ENCODE measurements around the gene ZNF219. TPM values are rescaled to one million over a fixed set of nuclear protein-coding genes. Genes with fewer than 3 reads are reported as not detected.

The ZNF219 gene
- total and polyA plus RNA-seq, 10 of the 15 experiments (the other 5 are each of a cell fraction or from before 2014, with no cell fraction given): 0.16 to 6.4 (median 1.9) TPM

GRCh38 chr14:21103710-21104447 lies 5.4 kb upstream of the ZNF219 start (continued):
- TF ChIP-seq, protein P1, sequence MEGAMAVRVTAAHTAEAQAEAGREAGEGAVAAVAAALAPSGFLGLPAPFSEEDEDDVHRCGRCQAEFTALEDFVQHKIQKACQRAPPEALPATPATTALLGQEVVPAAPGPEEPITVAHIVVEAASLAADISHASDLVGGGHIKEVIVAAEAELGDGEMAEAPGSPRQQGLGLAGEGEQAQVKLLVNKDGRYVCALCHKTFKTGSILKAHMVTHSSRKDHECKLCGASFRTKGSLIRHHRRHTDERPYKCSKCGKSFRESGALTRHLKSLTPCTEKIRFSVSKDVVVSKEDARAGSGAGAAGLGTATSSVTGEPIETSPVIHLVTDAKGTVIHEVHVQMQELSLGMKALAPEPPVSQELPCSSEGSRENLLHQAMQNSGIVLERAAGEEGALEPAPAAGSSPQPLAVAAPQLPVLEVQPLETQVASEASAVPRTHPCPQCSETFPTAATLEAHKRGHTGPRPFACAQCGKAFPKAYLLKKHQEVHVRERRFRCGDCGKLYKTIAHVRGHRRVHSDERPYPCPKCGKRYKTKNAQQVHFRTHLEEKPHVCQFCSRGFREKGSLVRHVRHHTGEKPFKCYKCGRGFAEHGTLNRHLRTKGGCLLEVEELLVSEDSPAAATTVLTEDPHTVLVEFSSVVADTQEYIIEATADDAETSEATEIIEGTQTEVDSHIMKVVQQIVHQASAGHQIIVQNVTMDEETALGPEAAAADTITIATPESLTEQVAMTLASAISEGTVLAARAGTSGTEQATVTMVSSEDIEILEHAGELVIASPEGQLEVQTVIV (IDR thresholded peaks at IDR 0.05; ENCODE audit: borderline replicate concordance, partially characterized antibody): peak; percentile 96
- TF ChIP-seq, protein P2, sequence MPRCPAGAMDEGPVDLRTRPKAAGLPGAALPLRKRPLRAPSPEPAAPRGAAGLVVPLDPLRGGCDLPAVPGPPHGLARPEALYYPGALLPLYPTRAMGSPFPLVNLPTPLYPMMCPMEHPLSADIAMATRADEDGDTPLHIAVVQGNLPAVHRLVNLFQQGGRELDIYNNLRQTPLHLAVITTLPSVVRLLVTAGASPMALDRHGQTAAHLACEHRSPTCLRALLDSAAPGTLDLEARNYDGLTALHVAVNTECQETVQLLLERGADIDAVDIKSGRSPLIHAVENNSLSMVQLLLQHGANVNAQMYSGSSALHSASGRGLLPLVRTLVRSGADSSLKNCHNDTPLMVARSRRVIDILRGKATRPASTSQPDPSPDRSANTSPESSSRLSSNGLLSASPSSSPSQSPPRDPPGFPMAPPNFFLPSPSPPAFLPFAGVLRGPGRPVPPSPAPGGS (IDR thresholded peaks at IDR 0.05; ENCODE audit: borderline replicate concordance, insufficient read depth, low read depth, low read length, poor library complexity, severe bottlenecking): no peak
- TF ChIP-seq SP1 (IDR thresholded peaks at IDR 0.05; ENCODE audit: low read depth, low read length): peak; percentile 45
- peak; percentile 100 for TF ChIP-seq KLF5 (IDR thresholded peaks at IDR 0.05; ENCODE audit: partially characterized antibody)
- no peak for TF ChIP-seq FOXM1 (IDR thresholded peaks at IDR 0.05; ENCODE audit: low read depth, low read length)
- peak; percentile 99 for TF ChIP-seq STAT1 (conservative IDR thresholded peaks at IDR 0.05)
- TF ChIP-seq EZH2 (IDR thresholded peaks at IDR 0.05; ENCODE audit: borderline replicate concordance, control insufficient read depth, low read depth, low read length): no peak
- no peak; the same call in 1 of the 2 replicates for TF ChIP-seq CBX5 (IDR thresholded peaks at IDR 0.05; ENCODE audit: low read depth)
- TF ChIP-seq JUNB (IDR thresholded peaks at IDR 0.05): peak; percentile 43; the same call in 1 of the 2 replicates
- TF ChIP-seq BRCA1 (IDR thresholded peaks at IDR 0.05; ENCODE audit: low read depth, low read length): peak; percentile 84
- TF ChIP-seq, protein P3, sequence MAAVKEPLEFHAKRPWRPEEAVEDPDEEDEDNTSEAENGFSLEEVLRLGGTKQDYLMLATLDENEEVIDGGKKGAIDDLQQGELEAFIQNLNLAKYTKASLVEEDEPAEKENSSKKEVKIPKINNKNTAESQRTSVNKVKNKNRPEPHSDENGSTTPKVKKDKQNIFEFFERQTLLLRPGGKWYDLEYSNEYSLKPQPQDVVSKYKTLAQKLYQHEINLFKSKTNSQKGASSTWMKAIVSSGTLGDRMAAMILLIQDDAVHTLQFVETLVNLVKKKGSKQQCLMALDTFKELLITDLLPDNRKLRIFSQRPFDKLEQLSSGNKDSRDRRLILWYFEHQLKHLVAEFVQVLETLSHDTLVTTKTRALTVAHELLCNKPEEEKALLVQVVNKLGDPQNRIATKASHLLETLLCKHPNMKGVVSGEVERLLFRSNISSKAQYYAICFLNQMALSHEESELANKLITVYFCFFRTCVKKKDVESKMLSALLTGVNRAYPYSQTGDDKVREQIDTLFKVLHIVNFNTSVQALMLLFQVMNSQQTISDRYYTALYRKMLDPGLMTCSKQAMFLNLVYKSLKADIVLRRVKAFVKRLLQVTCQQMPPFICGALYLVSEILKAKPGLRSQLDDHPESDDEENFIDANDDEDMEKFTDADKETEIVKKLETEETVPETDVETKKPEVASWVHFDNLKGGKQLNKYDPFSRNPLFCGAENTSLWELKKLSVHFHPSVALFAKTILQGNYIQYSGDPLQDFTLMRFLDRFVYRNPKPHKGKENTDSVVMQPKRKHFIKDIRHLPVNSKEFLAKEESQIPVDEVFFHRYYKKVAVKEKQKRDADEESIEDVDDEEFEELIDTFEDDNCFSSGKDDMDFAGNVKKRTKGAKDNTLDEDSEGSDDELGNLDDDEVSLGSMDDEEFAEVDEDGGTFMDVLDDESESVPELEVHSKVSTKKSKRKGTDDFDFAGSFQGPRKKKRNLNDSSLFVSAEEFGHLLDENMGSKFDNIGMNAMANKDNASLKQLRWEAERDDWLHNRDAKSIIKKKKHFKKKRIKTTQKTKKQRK (IDR thresholded peaks at IDR 0.05; ENCODE audit: low read depth, low read length): no peak
- TF ChIP-seq NKRF (conservative IDR thresholded peaks at IDR 0.05): peak; percentile 72
- peak; percentile 91 for TF ChIP-seq NR2C1 (IDR thresholded peaks at IDR 0.05)
- TF ChIP-seq ELK1 (IDR thresholded peaks at IDR 0.05; ENCODE audit: low read depth, low read length): no peak
- TF ChIP-seq CEBPB (IDR thresholded peaks at IDR 0.05; ENCODE audit: borderline replicate concordance in 1 of 2, low read depth in 2 of 2, low read length in 2 of 2): no peak
- TF ChIP-seq, protein P4, sequence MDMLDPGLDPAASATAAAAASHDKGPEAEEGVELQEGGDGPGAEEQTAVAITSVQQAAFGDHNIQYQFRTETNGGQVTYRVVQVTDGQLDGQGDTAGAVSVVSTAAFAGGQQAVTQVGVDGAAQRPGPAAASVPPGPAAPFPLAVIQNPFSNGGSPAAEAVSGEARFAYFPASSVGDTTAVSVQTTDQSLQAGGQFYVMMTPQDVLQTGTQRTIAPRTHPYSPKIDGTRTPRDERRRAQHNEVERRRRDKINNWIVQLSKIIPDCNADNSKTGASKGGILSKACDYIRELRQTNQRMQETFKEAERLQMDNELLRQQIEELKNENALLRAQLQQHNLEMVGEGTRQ (IDR thresholded peaks at IDR 0.05; ENCODE audit: borderline replicate concordance, low read depth, low read length): no peak
- no peak for TF ChIP-seq HDAC6 (IDR thresholded peaks at IDR 0.05; ENCODE audit: unreplicated experiment)
